Stimulated activated CD8-positive, alpha-beta memory T cell treated with anti-CD3 and anti-CD28 coated beads, Interleukin-15, amount 100 ng/mL, for 1 hour (primary cell): Measurements from ENCODE around the gene PLEKHG7.
"Not testable (repeated sequence)": the region's sequence is repeated elsewhere in the genome, so short reads cannot be mapped to it uniquely, and the experiment has no call there.

Source experiments
- DNase-seq: peaks from one replicate; pipeline ENCODE4 v3.0.0-alpha.2; 2020; ENCODE audit warnings: low read depth

PLEKHG7 gene

DNA sequence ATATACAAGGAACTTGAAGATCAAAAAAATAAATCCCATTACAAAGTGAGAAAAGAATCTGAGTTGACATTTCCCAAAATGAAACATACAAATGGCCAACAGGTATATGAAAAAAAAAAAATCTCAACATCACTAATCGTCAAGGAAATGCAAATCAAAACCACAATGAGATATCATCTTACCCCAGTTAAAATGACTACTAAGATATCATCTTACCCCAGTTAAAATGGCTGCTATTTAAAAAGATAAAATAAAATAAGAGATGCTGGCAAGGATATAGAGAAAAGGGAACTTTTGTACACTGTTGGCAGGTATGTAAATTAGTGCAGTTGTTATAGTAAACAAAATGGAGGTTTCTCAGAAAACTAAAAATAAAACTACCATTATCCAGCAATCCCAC is 44.4 kb downstream of the PLEKHG7 start:
- DNase-seq, result no peak

DNA sequence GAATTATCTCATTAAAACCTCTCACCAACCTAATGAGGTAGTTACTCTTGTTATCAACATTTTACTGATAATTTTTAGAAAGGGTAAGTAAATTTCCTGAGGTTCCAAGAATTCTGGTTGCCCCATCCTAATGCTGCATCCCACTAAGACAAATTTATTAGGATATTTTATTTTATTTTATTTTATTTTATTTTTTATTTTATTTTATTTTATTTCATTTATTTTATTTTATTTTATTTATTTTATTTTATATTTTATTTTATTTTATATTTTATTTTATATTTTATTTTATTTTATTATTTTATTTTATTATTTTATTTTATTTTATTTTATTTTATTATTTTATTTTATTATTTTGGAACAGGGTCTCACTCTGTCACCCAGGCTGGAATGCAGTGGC is 46.9 kb downstream of the PLEKHG7 start:
- not testable (repeated sequence) for DNase-seq

DNA sequence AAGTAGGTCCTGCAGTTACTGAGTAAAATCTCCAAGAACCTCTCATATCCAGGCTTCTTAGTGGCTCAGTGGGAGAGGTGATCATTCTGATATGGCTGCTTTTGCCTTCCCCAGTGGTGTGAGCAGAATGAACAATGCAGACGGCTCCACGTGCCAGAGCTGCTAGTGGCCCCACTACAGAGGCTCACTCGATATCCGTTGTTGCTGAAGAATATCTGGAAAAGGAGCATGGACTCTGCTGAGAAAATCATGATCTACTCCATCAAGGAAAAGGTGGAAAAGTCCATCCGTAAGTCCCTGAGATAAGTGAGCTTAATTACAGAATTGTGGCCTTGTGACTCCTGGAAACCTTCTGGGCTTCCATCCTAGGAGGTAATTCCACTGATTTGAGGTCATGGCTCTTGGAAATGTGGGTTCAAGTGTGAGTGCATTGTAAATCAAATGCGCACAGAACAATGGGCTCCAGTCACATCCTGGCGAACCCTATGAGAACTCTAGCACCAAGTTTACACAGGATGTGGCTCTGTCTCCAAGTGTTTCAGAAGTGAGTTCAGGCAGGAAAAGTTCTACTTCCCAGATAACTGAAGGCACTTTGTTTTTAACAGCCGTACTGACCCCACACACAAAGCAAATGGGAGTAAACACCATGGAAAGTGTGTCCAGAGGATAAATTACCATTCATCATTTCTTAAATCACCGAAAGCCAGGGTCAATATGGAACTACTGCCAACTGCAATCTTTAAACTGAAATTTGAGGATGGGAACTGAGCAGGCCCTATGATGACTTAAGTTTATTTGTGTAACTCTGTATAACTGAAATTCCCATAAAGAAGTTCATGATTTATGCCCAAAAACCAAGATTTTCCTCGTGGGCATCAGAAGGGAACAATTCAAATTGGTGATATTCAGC is 51.4 kb downstream of the PLEKHG7 start:
- no peak for DNase-seq

DNA sequence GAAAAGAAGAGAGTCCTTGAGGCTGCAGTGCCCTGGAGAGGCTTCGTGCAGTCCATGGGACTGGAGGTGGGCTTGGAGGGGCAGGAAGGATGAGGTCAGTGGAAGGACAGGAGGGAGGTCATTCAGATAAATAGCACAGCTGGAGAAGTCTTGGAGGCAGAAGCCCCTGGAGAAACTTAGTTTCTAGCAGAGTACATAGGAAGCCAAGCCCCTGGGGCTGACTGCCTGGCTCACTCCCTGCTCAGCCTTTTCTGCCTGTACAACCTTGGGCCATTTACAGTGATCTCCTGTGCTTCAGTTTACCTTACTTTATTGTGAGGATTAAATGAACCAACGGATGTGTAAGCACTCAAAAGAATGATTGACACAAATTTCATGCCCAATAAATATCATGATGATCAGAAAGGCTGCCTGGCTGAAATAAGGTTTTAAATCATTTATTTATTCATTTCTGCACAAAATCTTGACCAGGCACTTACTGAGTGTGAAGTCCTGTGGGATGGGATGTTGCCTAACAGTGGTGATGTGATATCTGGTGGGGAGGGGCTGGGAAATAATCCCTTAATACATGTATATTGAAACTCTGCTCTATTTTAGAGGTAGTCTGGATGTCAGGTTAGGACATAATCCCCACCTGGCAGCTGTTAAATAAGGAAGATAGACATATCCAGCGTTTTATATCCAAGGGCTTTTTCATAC is 54.3 kb downstream of the PLEKHG7 start:
- DNase-seq, result no peak

DNA sequence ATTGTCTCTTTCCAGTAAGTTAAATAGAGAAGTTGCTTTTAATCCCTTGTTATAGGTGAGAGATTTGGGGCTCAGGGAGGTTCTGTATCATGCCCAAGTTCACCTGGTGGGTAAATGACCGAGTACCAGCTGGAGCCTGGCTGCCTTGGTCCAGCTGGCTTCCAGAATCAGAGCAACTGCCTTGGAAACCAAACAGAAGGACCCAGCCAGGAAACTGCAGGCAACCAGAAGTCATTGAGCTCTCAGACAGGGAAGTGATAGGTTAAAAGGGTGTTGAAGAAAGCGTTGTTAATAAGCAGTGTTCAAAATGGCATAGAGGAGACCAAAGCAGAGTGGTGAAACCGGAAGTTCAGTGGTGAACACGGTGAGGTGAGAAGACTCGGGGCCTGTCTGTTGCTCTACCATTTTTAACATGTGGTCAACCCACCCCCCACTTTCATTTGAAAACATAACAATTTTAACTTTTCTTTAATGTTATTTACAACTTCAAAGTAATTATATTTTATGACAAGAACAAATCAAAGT is 54.9 kb downstream of the PLEKHG7 start:
- no peak for DNase-seq

DNA sequence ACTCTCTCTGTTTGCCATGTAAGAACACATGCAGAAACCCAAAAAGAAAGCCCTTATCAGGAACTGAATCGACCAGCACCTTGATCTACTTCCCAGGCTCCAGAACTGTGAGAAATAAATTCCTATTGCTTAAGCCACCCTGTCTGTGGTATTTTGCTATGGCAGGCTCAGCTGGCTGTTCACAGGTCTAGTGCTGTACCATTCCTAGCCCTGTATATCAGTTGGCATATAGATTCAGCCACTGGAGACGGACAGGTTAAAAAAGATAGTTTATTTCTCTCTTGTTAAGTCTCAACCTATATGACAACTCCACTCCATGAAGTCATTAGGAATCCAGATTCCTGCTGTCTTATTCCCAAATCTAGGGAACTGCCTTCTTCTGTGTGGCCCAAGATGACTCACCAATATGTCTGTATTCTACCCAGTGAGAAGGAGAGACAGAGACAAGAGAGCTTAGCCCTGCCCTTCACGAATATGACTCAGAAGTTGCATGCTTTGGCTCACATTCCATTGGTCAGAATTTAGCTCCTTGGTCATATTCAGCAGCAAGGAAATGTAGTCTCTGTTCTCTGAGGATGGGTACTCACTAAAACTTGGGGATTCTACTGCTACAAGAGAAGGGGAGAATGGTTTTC is 57.0 kb downstream of the PLEKHG7 start:
- no peak for DNase-seq

DNA sequence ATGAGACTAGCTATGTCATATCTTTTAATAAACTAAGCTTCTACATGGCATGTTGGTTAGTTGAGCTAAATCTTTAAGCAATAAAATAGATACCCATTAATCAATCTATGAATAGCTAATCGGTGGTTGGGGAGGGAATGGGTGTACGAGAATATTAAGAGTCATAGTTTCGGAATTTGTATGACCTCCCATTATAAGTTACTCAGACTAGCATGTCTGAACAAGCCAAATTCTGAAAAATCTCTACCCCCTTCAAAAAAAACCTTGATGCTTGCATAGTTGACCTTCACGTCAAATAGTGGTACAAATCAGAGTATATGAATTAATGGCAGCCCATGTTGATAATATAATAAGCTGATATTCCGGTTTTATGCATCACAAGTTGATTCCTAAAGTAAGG is 60.0 kb downstream of the PLEKHG7 start:
- no peak for DNase-seq

DNA sequence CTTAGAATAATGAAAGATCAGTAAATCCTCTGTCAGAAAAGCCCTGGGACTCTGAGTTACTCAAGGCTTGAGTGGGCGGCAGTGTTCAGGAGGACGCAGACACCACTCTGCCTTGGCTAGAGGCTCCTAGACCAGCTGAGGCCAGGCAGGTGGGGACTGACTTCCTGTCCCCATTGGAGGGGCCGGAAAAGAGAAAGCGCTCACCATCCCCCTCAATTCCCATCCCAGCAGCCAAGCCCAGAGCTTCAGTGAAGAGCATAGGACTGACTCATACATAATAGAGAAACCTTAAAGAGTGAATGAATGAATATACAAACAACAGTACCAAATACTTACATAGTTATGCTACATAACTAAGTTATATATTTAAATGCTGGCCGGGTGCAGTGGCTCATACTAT is 62.0 kb downstream of the PLEKHG7 start:
- DNase-seq, result no peak

DNA sequence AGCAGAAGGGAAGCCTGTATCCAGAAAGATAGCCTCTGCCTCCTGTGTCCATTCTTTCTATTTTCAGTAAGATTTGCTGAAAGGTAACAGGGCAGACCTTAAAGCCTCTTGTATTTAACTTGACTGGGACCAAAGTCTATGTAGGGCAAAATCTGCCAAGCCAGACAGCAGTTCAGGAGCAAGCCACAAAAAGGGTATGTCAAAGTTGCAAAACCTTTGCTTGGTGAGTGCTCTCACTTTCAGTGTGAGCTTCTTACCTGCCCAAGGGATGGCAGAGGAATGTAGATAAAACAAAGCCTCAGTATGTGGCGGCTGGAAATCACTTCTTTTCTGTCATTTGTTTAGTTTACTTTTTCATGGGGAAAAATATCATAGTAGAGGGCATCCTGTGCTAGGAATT is 63.1 kb downstream of the PLEKHG7 start:
- DNase-seq, result no peak

DNA sequence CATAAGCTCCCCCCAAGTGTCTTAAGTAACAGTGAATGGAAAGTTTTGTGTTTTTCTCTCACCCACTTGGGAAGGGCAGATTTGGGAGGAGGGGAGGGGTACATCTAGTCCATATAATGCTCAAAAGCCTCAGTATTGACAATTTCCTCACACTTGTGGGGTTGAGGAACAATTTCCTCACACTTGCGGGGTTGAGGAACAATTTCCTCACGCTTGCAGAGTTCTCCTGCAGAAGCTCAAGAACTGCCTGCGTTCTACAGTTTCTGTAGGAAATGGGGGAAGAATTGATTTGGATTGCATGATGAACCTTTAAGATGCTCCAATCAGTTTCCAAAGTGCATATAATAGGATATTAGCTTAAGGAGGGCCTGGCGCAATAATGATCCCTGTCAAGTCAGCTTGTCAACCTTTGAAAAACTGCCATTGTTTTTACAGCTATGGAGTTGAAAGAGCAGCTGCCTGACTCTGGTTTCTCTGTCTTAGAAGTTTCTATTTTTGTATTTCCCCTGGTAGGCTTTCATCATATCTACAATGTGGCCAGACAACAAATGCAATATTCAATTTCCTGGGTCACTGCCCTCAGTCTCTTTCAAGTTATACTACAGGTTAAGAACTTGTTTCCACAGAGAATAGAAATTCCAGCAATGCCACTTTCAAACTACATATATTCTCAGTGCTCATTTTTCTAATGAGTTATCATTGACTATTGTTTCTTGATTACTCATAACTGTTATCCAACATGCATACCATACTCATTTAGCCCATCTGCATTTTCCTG is 66.5 kb downstream of the PLEKHG7 start:
- DNase-seq, result no peak

DNA sequence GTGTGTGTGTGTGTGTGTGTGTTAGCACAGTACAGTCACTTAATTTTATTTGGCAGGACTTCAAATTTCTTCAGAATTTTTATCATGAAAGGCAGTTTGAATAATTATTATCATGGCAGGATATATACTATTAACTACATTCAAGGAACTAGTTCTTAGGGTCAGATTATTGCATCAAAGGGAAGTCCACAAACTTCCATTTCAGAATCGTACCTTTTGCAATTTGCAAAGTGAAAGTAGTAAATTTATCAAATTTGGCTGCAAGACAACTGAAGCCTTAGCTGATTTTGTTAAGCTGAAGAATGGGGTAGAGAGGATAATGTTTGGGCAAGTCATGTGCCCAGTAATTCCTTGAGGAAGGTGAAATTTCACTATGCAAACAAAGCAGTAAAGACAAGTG is 68.2 kb downstream of the PLEKHG7 start:
- no peak for DNase-seq

DNA sequence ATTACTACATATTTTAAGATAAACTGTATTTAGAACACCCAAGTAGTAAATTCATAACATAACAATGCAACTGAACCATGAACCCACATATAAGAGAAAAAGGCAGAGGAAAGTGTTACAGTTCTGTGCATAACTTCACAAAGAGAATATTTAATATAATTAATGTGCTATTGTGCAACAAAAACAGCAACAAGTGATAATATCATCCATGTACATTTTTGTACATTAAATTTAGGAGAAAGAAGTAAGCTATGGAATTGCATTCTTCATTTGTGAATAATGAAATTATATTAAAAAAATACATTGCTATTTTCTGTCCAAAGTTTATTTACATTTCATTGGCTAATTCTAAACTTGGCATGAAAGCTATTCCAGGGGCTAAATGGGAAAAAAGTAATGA is 72.6 kb downstream of the PLEKHG7 start:
- no peak for DNase-seq

DNA sequence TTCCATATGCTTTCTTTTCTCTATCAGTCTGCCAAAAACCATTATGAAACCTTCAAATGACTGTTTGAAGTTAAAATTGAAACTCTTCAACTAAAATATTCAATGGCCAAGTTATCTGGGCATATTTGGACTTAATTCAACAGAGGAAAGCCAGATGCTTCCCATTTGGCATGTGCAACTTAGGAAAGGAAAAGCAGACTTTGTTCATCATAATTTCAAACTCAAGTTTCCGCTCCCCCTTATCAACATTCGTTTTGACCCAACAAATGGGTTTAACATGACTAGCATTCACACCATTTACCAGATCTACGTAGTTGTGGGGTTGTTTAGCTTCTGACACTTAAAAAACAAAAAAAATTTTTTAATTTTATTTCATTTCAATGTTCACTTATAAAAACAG is 75.7 kb downstream of the PLEKHG7 start:
- no peak for DNase-seq

DNA sequence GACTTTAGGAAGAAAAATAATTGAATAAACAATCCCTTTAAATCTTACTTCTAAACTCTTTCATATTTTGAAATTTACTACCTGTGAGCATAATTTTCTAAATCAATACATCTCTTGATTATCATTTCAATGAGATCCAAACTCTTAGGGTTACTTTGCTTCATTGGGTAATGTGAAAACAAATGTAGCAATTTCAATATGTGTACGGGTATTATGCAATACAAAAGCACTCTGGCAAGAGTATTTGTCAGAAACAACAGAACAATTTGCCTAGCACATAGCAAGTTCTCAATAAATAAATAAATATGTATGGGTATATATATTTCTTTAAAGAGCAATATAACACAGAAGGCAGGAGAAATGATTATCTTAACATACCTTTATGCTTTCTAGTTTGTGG is 77.1 kb downstream of the PLEKHG7 start:
- DNase-seq, result no peak

DNA sequence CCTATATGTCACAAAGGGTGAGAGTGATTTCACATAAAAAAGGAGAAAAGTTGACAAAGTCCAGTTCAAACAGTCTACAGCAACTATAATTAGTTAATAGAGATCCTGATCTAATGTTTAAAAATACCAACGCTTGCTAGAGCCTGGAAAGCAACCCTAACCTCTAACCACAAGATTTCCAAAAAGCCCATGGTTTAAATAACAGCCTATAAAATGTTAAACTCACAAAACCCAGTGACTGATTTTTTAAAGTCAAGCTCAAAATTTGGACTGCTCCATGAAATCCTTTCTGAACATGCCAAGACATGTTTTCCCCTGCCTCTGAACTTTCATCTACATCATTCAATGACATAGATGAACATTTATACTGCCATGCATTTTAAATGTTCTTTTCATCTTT is 81.6 kb downstream of the PLEKHG7 start:
- DNase-seq, result no peak

DNA sequence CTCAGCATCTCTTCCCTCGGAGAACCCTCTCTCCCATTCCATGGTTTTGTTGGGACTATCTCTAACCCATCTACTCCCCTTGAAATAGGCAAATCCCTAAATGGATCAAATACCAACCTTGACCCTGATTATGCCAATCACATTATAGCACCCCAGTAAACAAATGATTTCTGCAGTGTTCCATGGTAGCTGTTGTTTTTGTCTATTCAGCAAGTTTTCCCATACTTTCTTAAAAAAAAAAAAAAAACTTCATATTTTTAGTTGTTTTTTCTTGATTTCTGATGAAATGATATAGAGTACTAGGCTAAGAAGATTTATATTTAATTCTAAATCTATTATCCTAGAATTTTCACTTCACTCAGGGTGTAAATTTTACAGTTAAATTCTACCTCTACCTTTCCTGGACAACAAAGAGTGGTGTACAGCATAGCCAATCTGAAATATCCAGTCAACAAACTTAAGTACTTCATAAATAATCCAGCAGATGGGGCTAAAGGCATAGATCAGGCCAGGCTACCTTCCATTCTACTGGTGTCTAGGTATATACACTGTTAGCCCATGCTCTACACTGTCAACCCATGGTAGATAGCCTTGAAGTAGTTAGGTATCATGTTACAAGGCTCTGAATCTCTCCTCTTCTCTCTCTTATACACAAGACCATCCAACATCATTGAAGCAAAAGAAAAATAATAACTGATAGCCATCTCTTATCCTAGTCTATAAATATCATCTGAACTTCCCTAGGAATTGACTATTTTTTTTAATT is 82.2 kb downstream of the PLEKHG7 start:
- DNase-seq, result no peak

DNA sequence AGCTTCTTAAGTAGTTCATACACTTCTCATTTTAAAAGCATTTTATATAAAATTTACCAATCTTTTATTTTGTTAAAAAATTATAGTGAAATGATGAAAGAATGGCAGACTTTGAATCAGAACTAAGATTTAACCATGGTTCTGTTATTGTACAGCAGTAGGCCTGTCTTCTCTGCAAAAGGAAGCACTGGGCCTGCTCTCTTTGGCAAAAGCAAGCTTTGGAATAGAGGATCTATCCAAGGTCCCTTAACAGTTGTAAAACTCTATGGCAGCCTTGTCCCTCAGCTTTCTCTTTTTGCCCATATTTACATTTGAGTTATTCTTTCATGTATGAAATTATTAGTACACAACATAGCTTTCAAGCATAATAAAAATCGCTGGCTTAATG is 82.8 kb downstream of the PLEKHG7 start:
- no peak for DNase-seq

DNA sequence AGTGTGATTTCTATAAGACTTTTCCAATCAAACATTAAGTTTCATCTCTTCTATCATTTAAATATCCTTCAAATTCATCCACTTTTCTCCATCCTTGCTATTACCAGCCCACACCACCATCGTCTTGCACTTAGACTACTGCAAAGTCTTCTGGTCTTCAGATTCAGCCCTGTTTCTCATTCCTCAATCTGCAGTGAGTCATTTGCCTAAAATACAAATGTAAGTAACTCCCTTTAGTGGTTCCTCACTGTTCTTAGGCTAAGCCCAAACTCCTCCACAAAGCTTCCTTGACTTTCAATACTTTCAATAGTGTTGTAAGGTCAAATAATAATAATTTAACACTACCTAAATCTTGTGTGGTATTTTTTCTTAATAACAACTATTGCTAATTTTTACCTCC is 83.3 kb downstream of the PLEKHG7 start:
- DNase-seq, result no peak

DNA sequence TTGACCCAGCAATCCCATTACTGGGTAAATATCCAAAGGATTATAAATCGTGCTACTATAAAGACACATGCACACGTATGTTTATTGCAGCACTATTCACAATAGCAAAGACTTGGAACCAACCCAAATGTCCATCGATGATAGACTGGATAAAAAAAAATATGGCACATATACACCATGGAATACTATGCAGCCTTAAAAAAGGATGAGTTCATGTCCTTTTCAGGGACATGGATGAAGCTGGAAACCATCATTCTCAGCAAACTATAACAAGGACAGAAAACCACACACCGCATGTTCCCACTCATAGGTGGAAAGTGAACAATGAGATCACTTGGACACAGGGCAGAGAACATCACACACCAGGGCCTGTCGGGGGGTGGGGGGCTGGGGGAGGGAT is 91.6 kb downstream of the PLEKHG7 start:
- not testable (repeated sequence) for DNase-seq

DNA sequence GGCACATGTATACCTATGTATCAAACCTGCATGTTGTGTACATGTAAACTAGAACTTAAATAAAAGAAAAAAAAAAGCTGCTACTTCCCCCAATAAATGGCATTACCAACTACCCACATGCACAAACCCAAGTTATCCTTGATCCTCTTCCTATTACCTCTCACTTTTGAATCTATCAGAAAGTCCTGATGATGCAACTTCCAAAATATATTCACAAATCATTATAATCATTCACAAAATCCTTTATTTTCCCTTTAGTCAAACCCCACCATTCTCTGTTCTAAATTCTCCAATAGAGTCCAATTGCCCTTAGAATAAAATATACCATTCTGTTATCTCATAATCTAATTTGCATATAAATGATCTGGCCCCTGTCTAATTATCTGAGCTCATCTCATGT is 92.0 kb downstream of the PLEKHG7 start:
- DNase-seq, result no peak

DNA sequence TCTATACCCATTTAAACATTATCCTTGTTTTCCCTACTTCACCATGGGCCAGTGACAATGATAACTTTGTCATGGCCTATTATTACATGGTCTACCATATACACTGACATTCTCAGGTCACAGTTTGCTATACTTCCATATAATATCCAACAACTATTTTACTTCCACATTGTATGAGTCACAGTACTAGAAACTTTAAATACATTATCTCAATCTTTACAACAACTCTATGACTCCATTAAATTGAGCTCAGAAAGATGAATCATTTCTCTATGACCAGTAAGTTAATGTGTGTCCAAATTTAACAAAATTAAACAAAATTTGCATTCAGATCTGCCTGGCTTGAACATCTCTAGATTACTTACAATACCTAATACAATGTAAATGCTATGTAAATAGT is 93.9 kb downstream of the PLEKHG7 start:
- no peak for DNase-seq
